Stimulated activated CD8-positive, alpha-beta memory T cell treated with anti-CD3 and anti-CD28 coated beads, Interleukin-15, amount 100 ng/mL, for 4 hours (primary cell): ENCODE measurements around the gene CYGB.
"Not testable (repeated sequence)": the region's sequence is repeated elsewhere in the genome, so short reads cannot be mapped to it uniquely, and the experiment has no call there.

Experiments used
- DNase-seq, 2 donors: peaks; one replicate each; pipeline ENCODE4 v3.0.0-alpha.2; 2020; ENCODE audit warnings: low read depth in 2 of 2

Gene CYGB

DNA sequence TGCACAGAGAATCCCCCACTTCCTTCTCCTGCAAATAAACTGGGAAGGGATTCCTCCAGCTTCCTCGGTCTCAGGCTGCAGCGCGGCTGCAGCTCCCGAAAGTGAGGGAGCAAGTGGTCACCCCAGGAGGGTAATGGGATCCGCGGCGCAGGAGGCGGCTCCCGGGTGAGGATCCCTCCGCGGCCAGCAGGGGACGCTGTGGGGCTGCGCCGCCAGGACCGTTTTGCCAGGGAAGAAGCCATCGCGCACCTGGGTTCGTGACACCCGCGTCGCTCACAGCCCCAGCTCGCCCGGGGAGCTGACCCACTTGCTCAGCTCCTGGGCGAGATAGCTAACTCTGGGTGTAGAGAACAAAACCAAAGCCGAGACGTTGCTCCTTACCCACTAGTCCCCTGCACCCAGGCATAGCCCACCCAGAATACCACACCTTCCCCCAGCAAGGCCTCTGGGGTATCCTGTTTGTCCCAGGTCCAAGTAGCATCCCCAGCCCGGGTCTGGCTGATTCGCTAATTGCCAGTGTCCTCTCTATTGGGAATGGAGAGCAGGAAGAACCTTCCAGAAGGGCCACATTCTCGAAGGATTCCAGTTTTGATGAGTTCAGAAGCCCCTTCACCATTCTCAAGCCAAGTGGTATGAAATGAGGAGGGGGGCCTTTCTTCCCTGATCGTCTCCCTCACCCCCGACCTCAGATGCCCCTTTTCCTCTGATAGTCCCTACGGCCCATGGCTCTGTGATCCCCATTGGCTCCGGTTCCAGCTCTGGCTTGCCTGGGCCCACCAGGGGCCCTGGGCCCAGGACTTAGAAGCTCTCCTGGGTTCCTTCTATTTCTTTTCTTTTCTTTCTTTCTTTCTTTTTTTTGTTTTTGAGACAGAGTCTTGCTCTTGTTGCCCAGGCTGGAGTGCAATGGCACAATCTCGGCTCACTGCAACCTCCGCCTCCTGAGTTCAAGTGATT, 14.1 kb downstream of the CYGB start:
- DNase-seq, result peak; percentile 44 to 56

DNA sequence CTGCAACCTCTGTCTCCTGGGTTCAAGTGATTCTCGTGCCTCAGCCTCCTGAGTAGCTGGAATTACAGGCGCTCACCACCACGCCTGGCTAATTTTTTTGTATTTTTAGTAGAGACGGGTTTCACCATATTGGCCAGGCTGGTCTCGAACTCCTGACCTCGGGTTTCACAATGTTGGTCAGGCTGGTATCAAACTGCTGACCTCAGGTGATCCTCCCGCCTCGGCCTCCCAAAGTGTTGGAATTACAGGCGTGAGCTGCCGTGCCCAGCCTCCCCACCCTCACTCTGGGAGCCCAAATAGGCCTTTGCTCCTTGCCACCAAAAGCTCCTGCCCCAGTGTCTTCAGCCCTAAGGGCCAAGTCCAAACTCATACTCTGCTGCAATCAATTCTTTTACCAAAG, 15.8 kb downstream of the CYGB start:
- DNase-seq, result not testable (repeated sequence)

DNA sequence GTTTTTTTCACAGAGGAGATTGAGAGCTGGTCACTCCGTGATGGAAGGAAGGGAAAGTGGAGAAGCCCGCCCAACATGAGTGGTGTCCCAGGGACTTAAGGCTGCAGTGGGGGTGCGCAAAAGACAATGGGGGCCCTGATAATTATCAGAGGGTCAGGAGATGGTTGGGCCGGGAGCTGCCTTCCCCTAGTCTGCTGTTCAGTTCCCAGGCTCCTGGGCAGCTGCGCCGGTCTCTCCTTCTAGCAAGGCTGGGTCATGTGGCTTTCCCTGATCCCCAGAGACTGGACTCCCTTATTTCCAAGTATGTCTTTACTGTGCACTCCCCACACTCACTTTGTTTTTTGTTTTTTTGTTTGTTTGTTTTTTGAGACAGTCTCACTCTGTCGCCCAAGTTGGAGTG, 16.2 kb downstream of the CYGB start:
- no peak for DNase-seq

- no peak for DNase-seq
Measured at GRCh38 chr17:76519048-76519966, 18.2 kb downstream of the CYGB start.

GRCh38 chr17:76517638-76518038, 19.9 kb downstream of the CYGB start:
- no peak for DNase-seq

DNA sequence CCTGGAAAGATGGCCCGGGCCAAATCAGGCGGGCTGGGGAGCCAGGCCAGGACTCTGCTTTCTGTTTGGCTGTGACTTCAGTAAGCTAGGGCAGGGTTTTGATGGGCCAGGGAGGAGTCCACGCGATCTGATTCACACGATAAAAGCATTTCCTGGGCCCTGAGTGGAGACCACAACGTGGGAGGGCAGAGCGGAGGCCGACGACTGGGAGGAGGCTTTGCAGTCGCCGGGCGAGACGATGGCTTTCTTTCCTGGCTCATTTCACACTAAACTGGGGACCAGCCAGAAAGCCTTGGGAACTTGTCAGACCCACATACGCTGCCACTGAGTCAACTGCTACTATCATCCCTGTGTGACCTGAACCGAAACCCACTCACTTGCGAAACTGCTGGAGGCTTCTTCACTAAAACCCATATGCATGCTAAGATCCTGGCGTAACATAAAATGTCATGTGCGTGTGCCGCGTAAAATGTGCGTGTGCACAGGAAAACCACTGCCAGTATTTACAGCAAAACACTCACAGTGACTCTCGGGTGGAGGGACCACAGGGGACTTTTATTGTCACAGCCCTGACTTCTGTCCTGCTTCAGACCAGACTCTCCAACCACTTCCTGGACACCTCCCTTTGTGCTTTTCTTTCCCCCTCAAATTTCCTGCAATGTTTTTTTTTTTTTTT, 22.1 kb downstream of the CYGB start:
- peak; percentile 67 to 69 for DNase-seq

DNA sequence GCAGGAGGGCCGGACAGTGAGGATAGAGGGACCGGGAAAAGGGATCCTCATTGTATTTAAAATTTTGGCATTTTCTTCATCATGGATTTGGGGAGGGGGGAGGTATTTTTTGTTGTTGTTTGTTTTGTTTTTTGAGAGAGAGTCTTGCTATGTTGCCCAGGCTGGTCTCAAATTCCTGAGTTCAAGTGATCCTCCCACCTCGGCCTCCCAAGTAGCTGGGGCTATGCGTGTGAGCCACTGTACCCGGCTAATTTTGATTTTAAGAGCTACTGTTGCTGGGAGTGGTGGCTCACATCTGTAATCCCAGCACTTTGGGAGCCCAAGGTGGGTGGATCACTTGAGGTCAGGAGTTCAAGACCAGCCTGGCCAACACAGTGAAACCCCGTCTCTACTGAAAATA, 23.2 kb downstream of the CYGB start:
- DNase-seq, result not testable (repeated sequence)

- DNase-seq, result no peak
Measured at GRCh38 chr17:76513306-76513692, 24.2 kb downstream of the CYGB start.

GRCh38 chr17:76512366-76513305, 24.9 kb downstream of the CYGB start:
- no peak for DNase-seq

DNA sequence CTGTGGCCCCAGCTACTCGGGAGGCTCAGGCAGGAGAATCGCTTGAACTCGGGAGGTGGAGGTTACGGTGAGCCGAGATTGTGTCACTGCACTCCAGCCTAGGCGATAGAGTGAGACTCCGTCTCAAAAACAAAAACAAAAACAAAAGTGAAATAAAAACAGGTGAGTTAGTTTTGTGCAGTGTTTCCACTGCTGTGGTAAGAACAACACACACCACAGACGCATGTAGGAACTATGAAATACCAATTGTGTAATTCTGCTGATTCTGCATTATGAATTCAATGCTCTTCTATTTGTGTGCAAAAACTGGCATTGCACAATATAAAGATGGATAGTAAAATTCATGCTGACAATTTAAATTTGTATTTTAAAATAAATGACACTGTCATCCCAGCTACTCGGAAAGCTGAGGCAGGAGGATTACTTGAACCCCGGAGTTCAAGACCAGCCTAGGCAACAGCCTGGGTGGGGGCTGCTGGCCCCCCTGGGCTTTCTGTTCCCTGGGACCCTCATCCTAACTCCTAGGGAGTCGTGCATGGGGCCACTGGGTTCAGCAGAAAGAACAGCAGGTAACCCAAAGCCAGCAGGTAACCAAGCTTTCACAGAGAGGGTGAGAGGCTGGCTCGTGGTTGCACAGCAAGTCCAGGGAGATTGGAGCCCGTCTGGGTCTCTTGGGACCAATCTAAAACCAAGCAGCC, 25.7 kb downstream of the CYGB start:
- no peak for DNase-seq

DNA sequence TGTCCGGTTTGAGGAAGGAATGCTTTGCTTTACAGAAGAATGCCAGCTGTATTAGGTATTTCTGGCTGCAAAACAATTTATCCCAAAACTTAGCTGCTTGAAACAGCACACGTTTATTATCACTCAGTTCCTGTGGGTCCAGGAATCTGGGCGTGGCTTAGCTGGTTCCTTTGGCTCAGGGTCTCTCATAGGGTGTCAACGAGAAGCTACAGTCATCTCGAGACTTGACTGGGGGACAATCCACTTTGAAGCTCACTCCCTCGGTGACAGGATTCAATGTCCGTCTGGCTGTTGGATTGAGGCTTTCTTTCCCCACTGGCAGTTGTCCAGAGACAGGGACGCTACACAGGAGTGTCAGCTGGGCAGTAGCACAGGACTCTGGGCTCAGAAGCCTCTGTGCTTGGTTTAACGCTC, 26.7 kb downstream of the CYGB start:
- DNase-seq, result no peak

DNA sequence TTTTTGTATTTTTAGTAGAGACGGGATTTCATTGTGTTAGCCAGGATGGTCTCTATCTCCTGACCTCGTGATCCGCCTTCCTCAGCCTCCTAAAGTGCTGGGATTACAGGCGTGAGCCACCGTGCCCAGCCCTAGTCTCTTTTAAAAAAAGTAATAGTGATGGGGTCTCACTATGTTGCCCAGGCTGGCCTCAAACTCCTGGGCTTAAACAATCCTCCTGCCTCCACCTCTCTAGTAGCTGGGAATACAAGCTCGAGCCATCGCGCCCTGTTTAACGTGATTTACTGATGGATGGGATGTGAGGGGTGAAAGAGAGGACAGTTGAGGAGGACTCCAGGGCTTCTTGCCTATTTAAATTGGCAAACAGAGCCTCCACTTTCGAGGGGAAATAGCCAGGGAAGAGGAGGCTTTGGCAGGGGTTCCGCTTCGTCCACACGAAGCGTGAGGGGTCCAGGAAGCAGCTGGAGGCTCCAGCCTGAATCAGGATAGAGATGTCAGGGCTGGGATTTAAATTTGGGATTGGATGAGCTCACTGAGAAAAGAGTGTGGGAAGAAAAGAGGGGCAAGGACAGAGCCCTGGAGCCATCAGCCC, 28.9 kb downstream of the CYGB start:
- not testable (repeated sequence) for DNase-seq

- peak; percentile 72 to 77 for DNase-seq
Measured at GRCh38 chr17:76506408-76507345, 30.8 kb downstream of the CYGB start.

- DNase-seq, result no peak
Measured at GRCh38 chr17:76504117-76504516, 33.4 kb downstream of the CYGB start.

DNA sequence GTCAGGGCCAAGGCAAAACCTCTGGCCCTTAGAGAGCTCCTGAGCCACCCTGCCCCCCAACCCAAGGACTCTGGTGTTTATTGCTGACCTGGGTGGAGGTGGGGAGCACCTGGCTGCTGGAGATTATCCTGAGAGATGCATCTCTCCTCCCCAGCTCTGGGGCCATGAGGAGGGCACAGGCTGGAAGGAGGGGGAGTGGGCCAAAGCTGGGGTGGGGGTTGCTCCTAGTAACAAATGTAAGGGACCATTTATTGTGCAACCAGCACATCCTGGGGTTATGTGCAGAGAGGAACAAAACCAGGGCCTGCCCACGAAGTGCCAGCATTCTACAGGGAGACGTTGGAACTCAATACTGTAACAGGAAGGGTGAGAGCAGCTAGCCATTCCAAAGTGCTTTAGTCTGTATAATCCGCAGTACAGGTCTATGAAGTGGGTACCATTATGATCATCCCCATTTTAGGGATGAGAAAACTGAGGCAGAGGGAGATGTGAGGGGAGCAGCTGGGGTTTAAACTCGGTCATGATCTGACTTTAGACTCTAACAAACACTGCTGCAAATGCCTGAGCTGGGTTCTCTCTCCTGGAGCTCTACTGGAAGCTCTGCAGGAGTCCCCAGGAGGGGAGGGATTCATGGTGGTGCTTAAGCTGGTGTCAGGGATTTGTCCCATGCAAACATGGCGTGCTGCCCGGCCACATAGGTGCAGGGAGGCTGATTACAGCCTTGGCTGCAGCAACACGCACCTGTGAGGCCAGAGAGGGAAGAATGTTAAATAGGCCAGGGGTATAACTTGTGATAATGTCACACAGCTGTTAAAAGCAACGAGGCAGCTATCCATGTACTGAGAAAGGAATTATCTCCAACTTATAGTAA, 34.9 kb downstream of the CYGB start:
- no peak for DNase-seq

GRCh38 chr17:76501827-76502307, 35.6 kb downstream of the CYGB start:
- DNase-seq, result no peak

DNA sequence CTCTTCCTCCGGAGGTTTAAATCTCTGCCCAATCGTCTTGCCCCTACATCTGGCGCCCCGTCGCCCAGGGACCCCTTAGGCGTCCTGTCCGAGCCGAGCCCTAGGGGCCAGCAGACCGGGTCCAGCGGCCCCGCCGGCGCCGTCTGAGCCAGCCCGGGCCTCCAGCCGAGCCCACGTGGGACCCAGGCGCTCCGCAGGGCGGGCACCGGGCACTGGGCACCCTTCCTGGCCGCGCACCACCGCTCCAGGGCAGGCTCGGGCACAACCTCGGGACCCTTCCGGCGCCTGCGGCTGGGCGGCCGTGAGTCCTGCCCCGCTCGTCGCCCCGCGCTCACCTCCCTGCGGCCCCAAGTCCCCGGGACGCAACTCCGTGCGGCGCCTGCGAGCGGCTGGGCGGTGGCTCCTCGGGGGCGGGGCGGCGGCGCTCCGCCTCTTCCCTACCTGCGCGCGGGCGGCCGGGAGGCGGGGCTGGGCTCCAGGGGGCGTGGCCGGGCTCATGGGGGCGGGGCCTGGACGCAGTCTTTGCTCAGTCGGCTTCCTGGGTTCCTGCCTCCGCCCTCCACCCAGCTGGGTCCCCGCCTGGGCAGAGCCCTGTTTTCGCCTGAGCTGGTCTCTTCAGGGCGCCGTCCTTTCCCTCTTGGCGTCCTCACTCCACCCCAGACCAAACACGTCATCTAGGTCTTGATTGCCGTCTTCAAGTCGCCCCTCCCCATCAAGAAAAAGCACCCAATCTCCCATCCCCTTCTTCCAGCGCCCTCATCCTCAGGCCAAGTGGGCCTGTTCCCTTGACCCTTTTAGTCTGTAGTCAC, 36.3 kb downstream of the CYGB start, which contains the start of gene RHBDF2:
RHBDF2 (minus strand) TSS at position 406 of the 809 bp plus-strand sequence. CDS start 19,899 bp downstream, outside the sequence.
- peak; percentile 89 to 91 for DNase-seq
